HG02623 (cell line): Measurements from ENCODE around the gene DTYMK.

ENCODE experiments used
- ATAC-seq: cut with Tn5 transposase; IDR thresholded peaks from one replicate; pipeline ENCODE4 v1.9.1; 2021; ENCODE audit warnings: moderate library complexity; ENCODE audit not compliant: unreplicated experiment

Gene DTYMK

GRCh38 chr2:241627675-241628074 lies 58.9 kb downstream of the DTYMK start:
- no peak for ATAC-seq
